ENCODE results near the gene ABHD1. TPM values are rescaled to one million over a fixed set of nuclear protein-coding genes. Genes with fewer than 3 reads are reported as not detected.

ABHD1 gene
- total RNA-seq, 1 donor from 2014 or later, result 0.51 TPM

- H3K9me3 Mint-ChIP-seq, result no peaks in the 10 kb centered on the region
- TF ChIP-seq CTCF (conservative IDR thresholded peaks at IDR 0.05), result no peak
Measured at GRCh38 chr2:27091746-27092695, 31.6 kb upstream of the ABHD1 start.

GRCh38 chr2:27092696-27093429, 30.8 kb upstream of the ABHD1 start:
- H3K27ac Mint-ChIP-seq, result peak overlapping the region; percentile 62
- peaks cover 4% of the 10 kb centered on the region for H3K27me3 Mint-ChIP-seq
- no peaks in the 10 kb centered on the region for H3K9me3 Mint-ChIP-seq
- no peak for TF ChIP-seq CTCF (conservative IDR thresholded peaks at IDR 0.05)
- no peaks in the 10 kb centered on the region for H3K36me3 Mint-ChIP-seq
- DNase-seq (ENCODE audit: extremely low spot score, unreplicated experiment), result no peak
- H3K4me1 Mint-ChIP-seq (ENCODE audit: unreplicated experiment), result peaks cover 17% of the 10 kb centered on the region
- H3K4me3 Mint-ChIP-seq, result no peak overlapping the region

More at GRCh38 chr2:27091746-27092695, 31.6 kb upstream of the ABHD1 start:
- H3K27ac Mint-ChIP-seq, result peak overlapping the region; percentile 62
- H3K27me3 Mint-ChIP-seq, result peaks cover 10% of the 10 kb centered on the region
- no peak overlapping the region for H3K4me3 Mint-ChIP-seq
- no peaks in the 10 kb centered on the region for H3K36me3 Mint-ChIP-seq
- DNase-seq (ENCODE audit: extremely low spot score, unreplicated experiment), result no peak
- peaks cover 17% of the 10 kb centered on the region for H3K4me1 Mint-ChIP-seq (ENCODE audit: unreplicated experiment)

- Mint-ChIP-seq H3K4me3 (no peak overlapping the region), H3K27ac (peak overlapping the region; percentile 48), H3K4me1 (ENCODE audit: unreplicated experiment) (peaks cover 17% of the 10 kb centered on the region), H3K36me3 (no peaks in the 10 kb centered on the region), H3K27me3 (no peaks in the 10 kb centered on the region), H3K9me3 (no peaks in the 10 kb centered on the region)
- no peak for DNase-seq (ENCODE audit: extremely low spot score, unreplicated experiment)
- no peak for TF ChIP-seq CTCF (conservative IDR thresholded peaks at IDR 0.05)
Measured at GRCh38 chr2:27093430-27094352, 29.9 kb upstream of the ABHD1 start.

GRCh38 chr2:27094353-27094984, 29.1 kb upstream of the ABHD1 start:
- no peak overlapping the region for H3K4me3 Mint-ChIP-seq
- H3K27me3 Mint-ChIP-seq, result no peaks in the 10 kb centered on the region
- peak overlapping the region; percentile 48 for H3K27ac Mint-ChIP-seq

More at GRCh38 chr2:27094353-27094984, 29.1 kb upstream of the ABHD1 start:
- TF ChIP-seq CTCF (conservative IDR thresholded peaks at IDR 0.05), result no peak
- peaks cover 17% of the 10 kb centered on the region for H3K4me1 Mint-ChIP-seq (ENCODE audit: unreplicated experiment)
- H3K36me3 Mint-ChIP-seq, result no peaks in the 10 kb centered on the region
- no peak for DNase-seq (ENCODE audit: extremely low spot score, unreplicated experiment)
- no peaks in the 10 kb centered on the region for H3K9me3 Mint-ChIP-seq

All from type B pancreatic cell (in vitro differentiated cells).